Panc1 (cell line): ENCODE results near the gene TYRO3. TPM values are rescaled to one million over a fixed set of nuclear protein-coding genes. Genes with fewer than 3 reads are reported as not detected.
A peak's percentile ranks its signal among the peaks of the same experiment; 100 is the strongest.

Experiments
- ATAC-seq: fragments of 200-7000 bp; cut with Tn5 transposase; 2 replicates; pipeline ENCODE4 v1.9.1; 2020; ENCODE audit warnings: mild to moderate bottlenecking, moderate library complexity
- BruUV-seq: library from RNA; stranded (reverse); fragments of 400-500 nt; replicated peaks from 2 replicates; lab custom pipeline; 2021; lab: Mats Ljungman, UMichigan
- CTCF ChIA-PET: fragments of 300-600 bp; sonication (Branson Sonifier 250); formaldehyde crosslinking; loops from one replicate; lab custom pipeline; 2022; ENCODE audit warnings: antibody characterized with exemption; lab: Charles Lee
- POLR2A ChIA-PET: fragments of 300-600 bp; sonication (Branson Sonifier 250); formaldehyde crosslinking; loops from one replicate; lab custom pipeline; 2022; ENCODE audit warnings: antibody characterized with exemption; lab: Charles Lee
- DNase-seq: peaks from one replicate; pipeline ENCODE4 v3.0.0-alpha.2; 2010; ENCODE audit warnings: low read depth, low spot score
- H3K27ac ChIP-seq: 2 replicates; pipeline ENCODE4 v1.5.1; 2011; ENCODE audit warnings: mild to moderate bottlenecking, low read length, inconsistent platforms
- H3K27me3 ChIP-seq: fragments of 200-500 bp; sonication (Bioruptor generic); 2 replicates; pipeline ENCODE4 v1.6.0; 2014; ENCODE audit warnings: low read length, inconsistent platforms; ENCODE audit not compliant: control insufficient read depth, insufficient read depth
- H3K36me3 ChIP-seq: fragments of 200-500 bp; sonication (Bioruptor generic); 2 replicates; pipeline ENCODE4 v1.5.1; 2014; ENCODE audit warnings: inconsistent platforms, mild to moderate bottlenecking, low read length, moderate library complexity; ENCODE audit not compliant: control insufficient read depth, insufficient read depth
- H3K4me1 ChIP-seq: 2 replicates; pipeline ENCODE4 v1.5.1; 2011; ENCODE audit warnings: inconsistent platforms, mild to moderate bottlenecking, low read length, moderate library complexity; ENCODE audit not compliant: control insufficient read depth, insufficient read depth
- H3K4me3 ChIP-seq, 2 experiments: 2 replicates each; pipeline ENCODE4 v1.5.1; 2011 to 2012; ENCODE audit warnings: low read depth in 2 of 2, low read length in 2 of 2, mild to moderate bottlenecking in 2 of 2, inconsistent platforms in 1 of 2, moderate library complexity in 1 of 2
- H3K9me3 ChIP-seq: fragments of 200-500 bp; sonication (Bioruptor generic); 2 replicates; pipeline ENCODE4 v1.5.1; 2014; ENCODE audit warnings: low read depth, mild to moderate bottlenecking, inconsistent platforms, low read length, moderate library complexity; ENCODE audit not compliant: control insufficient read depth, insufficient read depth
- POLR2AphosphoS5 ChIP-seq: IDR thresholded peaks from 2 replicates; pipeline ENCODE4 v1.6.1; 2012; ENCODE audit warnings: mild to moderate bottlenecking, low read depth, low read length, moderate library complexity
- SIN3A ChIP-seq: IDR thresholded peaks from 2 replicates; pipeline ENCODE4 v1.6.1; 2012; ENCODE audit warnings: low read depth, mild to moderate bottlenecking, low read length, moderate library complexity, borderline replicate concordance; ENCODE audit not compliant: insufficient read depth
- TCF7L2 ChIP-seq: IDR thresholded peaks from 2 replicates; pipeline ENCODE4 v1.6.1; 2011; ENCODE audit warnings: mild to moderate bottlenecking, low read depth, low read length, inconsistent platforms
- in situ Hi-C: cut with HindIII; loops from 2 replicates; pipeline ENCODE4 v1.10.0; 2016; ENCODE audit warnings: low sequenced_read_pairs, low pct_unique_long_range_greater_than_20kb
- intact Hi-C: fragments of 100-400 bp; cut with micrococcal nuclease; formaldehyde crosslinking; loops from one replicate; pipeline ENCODE4 v1.10.0; 2022; ENCODE audit not compliant: unreplicated experiment
- total RNA-seq: library from RNA; stranded (reverse); gene quantifications from one replicate; pipeline ENCODE4 v1.2.1, GENCODE V29; 2021; ENCODE audit not compliant: unreplicated experiment
- TF ChIP-seq, protein P1 (sequence below): fragments of 450-650 bp; IDR thresholded peaks from 2 replicates; pipeline ENCODE4 v1.5.1; 2017; ENCODE audit warnings: mild to moderate bottlenecking
- TF ChIP-seq, protein P2 (sequence below), 2 experiments: IDR thresholded peaks; 2 replicates each; pipeline ENCODE4 v1.6.1; 2011 to 2012; ENCODE audit warnings: low read depth in 2 of 2, control low read depth in 1 of 2, low read length in 1 of 2, mild to moderate bottlenecking in 1 of 2, moderate library complexity in 1 of 2; ENCODE audit not compliant: insufficient read depth in 1 of 2

TYRO3 gene
- total RNA-seq, 1 experiment from 2014 or later, result 41.7 TPM

DNA sequence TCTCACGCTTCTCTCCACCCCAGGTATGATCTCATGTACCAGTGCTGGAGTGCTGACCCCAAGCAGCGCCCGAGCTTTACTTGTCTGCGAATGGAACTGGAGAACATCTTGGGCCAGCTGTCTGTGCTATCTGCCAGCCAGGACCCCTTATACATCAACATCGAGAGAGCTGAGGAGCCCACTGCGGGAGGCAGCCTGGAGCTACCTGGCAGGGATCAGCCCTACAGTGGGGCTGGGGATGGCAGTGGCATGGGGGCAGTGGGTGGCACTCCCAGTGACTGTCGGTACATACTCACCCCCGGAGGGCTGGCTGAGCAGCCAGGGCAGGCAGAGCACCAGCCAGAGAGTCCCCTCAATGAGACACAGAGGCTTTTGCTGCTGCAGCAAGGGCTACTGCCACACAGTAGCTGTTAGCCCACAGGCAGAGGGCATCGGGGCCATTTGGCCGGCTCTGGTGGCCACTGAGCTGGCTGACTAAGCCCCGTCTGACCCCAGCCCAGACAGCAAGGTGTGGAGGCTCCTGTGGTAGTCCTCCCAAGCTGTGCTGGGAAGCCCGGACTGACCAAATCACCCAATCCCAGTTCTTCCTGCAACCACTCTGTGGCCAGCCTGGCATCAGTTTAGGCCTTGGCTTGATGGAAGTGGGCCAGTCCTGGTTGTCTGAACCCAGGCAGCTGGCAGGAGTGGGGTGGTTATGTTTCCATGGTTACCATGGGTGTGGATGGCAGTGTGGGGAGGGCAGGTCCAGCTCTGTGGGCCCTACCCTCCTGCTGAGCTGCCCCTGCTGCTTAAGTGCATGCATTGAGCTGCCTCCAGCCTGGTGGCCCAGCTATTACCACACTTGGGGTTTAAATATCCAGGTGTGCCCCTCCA lies 19.1 kb downstream of the TYRO3 start:
- ATAC-seq (0 out of 2 replicates have a peak, but pooled peaks have one; percentile 30), DNase-seq (no peak)
- no peaks in the 10 kb centered on the region for H3K36me3 ChIP-seq
- intact Hi-C loops, result no loop called here
- ChIA-PET POLR2A (interaction anchor here (0.6 kb wide), 1 partner anchor 9 kb away, joined by 3 read pairs; no protein-coding TSS in a partner anchor), CTCF (no interaction called here)
- in situ Hi-C loops, result no loop called here
- no peak overlapping the region for H3K4me3 ChIP-seq
- TF ChIP-seq POLR2AphosphoS5 (no peak), SIN3A (no peak), TCF7L2 (no peak)
- TF ChIP-seq, protein P1, sequence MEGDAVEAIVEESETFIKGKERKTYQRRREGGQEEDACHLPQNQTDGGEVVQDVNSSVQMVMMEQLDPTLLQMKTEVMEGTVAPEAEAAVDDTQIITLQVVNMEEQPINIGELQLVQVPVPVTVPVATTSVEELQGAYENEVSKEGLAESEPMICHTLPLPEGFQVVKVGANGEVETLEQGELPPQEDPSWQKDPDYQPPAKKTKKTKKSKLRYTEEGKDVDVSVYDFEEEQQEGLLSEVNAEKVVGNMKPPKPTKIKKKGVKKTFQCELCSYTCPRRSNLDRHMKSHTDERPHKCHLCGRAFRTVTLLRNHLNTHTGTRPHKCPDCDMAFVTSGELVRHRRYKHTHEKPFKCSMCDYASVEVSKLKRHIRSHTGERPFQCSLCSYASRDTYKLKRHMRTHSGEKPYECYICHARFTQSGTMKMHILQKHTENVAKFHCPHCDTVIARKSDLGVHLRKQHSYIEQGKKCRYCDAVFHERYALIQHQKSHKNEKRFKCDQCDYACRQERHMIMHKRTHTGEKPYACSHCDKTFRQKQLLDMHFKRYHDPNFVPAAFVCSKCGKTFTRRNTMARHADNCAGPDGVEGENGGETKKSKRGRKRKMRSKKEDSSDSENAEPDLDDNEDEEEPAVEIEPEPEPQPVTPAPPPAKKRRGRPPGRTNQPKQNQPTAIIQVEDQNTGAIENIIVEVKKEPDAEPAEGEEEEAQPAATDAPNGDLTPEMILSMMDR, result no peak
- TF ChIP-seq, protein P2, sequence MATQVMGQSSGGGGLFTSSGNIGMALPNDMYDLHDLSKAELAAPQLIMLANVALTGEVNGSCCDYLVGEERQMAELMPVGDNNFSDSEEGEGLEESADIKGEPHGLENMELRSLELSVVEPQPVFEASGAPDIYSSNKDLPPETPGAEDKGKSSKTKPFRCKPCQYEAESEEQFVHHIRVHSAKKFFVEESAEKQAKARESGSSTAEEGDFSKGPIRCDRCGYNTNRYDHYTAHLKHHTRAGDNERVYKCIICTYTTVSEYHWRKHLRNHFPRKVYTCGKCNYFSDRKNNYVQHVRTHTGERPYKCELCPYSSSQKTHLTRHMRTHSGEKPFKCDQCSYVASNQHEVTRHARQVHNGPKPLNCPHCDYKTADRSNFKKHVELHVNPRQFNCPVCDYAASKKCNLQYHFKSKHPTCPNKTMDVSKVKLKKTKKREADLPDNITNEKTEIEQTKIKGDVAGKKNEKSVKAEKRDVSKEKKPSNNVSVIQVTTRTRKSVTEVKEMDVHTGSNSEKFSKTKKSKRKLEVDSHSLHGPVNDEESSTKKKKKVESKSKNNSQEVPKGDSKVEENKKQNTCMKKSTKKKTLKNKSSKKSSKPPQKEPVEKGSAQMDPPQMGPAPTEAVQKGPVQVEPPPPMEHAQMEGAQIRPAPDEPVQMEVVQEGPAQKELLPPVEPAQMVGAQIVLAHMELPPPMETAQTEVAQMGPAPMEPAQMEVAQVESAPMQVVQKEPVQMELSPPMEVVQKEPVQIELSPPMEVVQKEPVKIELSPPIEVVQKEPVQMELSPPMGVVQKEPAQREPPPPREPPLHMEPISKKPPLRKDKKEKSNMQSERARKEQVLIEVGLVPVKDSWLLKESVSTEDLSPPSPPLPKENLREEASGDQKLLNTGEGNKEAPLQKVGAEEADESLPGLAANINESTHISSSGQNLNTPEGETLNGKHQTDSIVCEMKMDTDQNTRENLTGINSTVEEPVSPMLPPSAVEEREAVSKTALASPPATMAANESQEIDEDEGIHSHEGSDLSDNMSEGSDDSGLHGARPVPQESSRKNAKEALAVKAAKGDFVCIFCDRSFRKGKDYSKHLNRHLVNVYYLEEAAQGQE (IDR thresholded peaks at IDR 0.05; ENCODE audit: insufficient read depth in 1 of 2, low read depth in 2 of 2, low read length in 1 of 2), result no peak
- H3K9me3 ChIP-seq, result no peaks in the 10 kb centered on the region
- no peaks in the 10 kb centered on the region for H3K4me1 ChIP-seq
- H3K27ac ChIP-seq, result no peak overlapping the region
- H3K27me3 ChIP-seq, result no peaks in the 10 kb centered on the region
- BruUV-seq, result no TSS peak

DNA sequence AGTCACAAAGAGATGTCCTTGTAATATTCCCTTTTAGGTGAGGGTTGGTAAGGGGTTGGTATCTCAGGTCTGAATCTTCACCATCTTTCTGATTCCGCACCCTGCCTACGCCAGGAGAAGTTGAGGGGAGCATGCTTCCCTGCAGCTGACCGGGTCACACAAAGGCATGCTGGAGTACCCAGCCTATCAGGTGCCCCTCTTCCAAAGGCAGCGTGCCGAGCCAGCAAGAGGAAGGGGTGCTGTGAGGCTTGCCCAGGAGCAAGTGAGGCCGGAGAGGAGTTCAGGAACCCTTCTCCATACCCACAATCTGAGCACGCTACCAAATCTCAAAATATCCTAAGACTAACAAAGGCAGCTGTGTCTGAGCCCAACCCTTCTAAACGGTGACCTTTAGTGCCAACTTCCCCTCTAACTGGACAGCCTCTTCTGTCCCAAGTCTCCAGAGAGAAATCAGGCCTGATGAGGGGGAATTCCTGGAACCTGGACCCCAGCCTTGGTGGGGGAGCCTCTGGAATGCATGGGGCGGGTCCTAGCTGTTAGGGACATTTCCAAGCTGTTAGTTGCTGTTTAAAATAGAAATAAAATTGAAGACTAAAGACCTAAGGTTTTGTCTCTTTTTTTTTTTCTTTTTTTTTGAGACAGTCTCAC lies 19.8 kb downstream of the TYRO3 start:
- BruUV-seq, result no TSS peak
- Histone ChIP-seq H3K4me1 (no peaks in the 10 kb centered on the region), H3K36me3 (no peaks in the 10 kb centered on the region), H3K4me3 (no peak overlapping the region), H3K9me3 (no peaks in the 10 kb centered on the region), H3K27me3 (no peaks in the 10 kb centered on the region), H3K27ac (no peak overlapping the region)
- in situ Hi-C loops (no loop called here), intact Hi-C loops (no loop called here)
- ChIA-PET POLR2A (interaction anchor here (0.6 to 0.7 kb wide), 2 partner anchors 9 to 110 kb away, joined by 3 to 7 read pairs; no protein-coding TSS in a partner anchor), CTCF (interaction anchor here (0.7 kb wide), 1 partner anchor 41 kb away, joined by 4 read pairs; no protein-coding TSS in a partner anchor)
- TF ChIP-seq, protein P1, result no peak
- TF ChIP-seq, protein P2 (IDR thresholded peaks at IDR 0.05; ENCODE audit: insufficient read depth in 1 of 2, low read depth in 2 of 2, low read length in 1 of 2), result no peak
- TF ChIP-seq POLR2AphosphoS5 (no peak), SIN3A (no peak), TCF7L2 (no peak)
- DNase-seq (no peak), ATAC-seq (no peak)
